NCI-H2227 treated with DMSO at 0.1 percent for 48 hours (cell line): ENCODE data around the gene FARSA.
A peak's percentile ranks its signal among the peaks of the same experiment; 100 is the strongest.
"Not testable (repeated sequence)": the region's sequence is repeated elsewhere in the genome, so short reads cannot be mapped to it uniquely, and the experiment has no call there.

ENCODE experiments used
- DNase-seq: peaks from one replicate; lab custom pipeline; 2025; lab: John Stamatoyannopoulos, UW

The FARSA gene

GRCh38 chr19:12937927-12938778 is 4.6 kb upstream of the FARSA start, which contains the start of gene CALR:
CALR (plus strand) TSS chr19:12938609; CDS start chr19:12938680, 71 bp downstream.
- DNase-seq, result peak; percentile 92

- DNase-seq, result peak; percentile 77
Measured at GRCh38 chr19:12937093-12937926, 3.8 kb upstream of the FARSA start.

GRCh38 chr19:12936582-12936981 is 3.1 kb upstream of the FARSA start:
- DNase-seq, result no peak

- no peak for DNase-seq
Measured at GRCh38 chr19:12935071-12935470, 1.6 kb upstream of the FARSA start.

GRCh38 chr19:12932392-12933286 is 872 bp downstream of the FARSA start:
- DNase-seq, result no peak

GRCh38 chr19:12930002-12930645 is 3.4 kb downstream of the FARSA start:
- DNase-seq, result no peak

- DNase-seq, result no peak
Measured at GRCh38 chr19:12924621-12925310, 8.7 kb downstream of the FARSA start.

GRCh38 chr19:12922959-12923358 is 10.6 kb downstream of the FARSA start:
- DNase-seq, result no peak

GRCh38 chr19:12921047-12921446 is 12.5 kb downstream of the FARSA start:
- DNase-seq, result no peak

GRCh38 chr19:12918253-12918652 is 15.3 kb downstream of the FARSA start:
- DNase-seq, result no peak

- DNase-seq, result not testable (repeated sequence)
Measured at GRCh38 chr19:12915860-12916259, 17.7 kb downstream of the FARSA start.

- DNase-seq, result no peak
Measured at GRCh38 chr19:12913851-12914690, 19.4 kb downstream of the FARSA start.

GRCh38 chr19:12913011-12913561 is 20.4 kb downstream of the FARSA start:
- DNase-seq, result peak; percentile 77

- peak; percentile 55 for DNase-seq
Measured at GRCh38 chr19:12912571-12912970, 20.9 kb downstream of the FARSA start.

GRCh38 chr19:12907166-12907565 is 26.3 kb downstream of the FARSA start:
- no peak for DNase-seq

GRCh38 chr19:12899891-12900518 is 33.5 kb downstream of the FARSA start:
- no peak for DNase-seq

GRCh38 chr19:12896460-12896859 is 37.1 kb downstream of the FARSA start:
- DNase-seq, result no peak

- no peak for DNase-seq
Measured at GRCh38 chr19:12893582-12893981, 39.9 kb downstream of the FARSA start.

- DNase-seq, result no peak
Measured at GRCh38 chr19:12891553-12892021, 41.9 kb downstream of the FARSA start.
